Peyer's patch (tissue), 4 donors: Measurements from ENCODE around the gene RPS24. TPM values are rescaled to one million over a fixed set of nuclear protein-coding genes. Genes with fewer than 3 reads are reported as not detected.

Source experiments
- DNase-seq, 3 donors: peaks; one replicate each; pipeline ENCODE4 v3.0.0-alpha.2; 2017 to 2019
- H3K27ac ChIP-seq, 4 donors: fragments of 200-600 bp; sonication (generic); one replicate each; pipeline ENCODE4 v1.5.1; 2016 to 2019
- H3K27me3 ChIP-seq, 2 donors: fragments of 200-600 bp; sonication (generic); one replicate each; pipeline ENCODE4 v1.5.1; 2019
- H3K36me3 ChIP-seq, 3 donors: fragments of 200-600 bp; sonication (generic); one replicate each; pipeline ENCODE4 v1.5.1; 2016 to 2019
- H3K4me1 ChIP-seq, 4 donors: fragments of 200-600 bp; sonication (generic); one replicate each; pipeline ENCODE4 v1.5.1; 2016 to 2019
- H3K4me3 ChIP-seq, 4 donors: fragments of 200-600 bp; sonication (generic); 1 replicate in 3 of 4; 2 replicates in 1 of 4; pipeline ENCODE4 v1.5.1; 2016 to 2019; ENCODE audit warnings: mild to moderate bottlenecking in 1 of 4
- H3K9me3 ChIP-seq, 4 donors: fragments of 200-600 bp; sonication (generic); one replicate each; pipeline ENCODE4 v1.5.1; 2016 to 2019; ENCODE audit warnings: mild to moderate bottlenecking in 1 of 4
- POLR2A ChIP-seq, 2 donors: fragments of 450-650 bp; IDR thresholded peaks; one replicate each; pipeline ENCODE4 v1.5.1; 2017; ENCODE audit warnings: antibody characterized with exemption in 2 of 2, mild to moderate bottlenecking in 2 of 2, moderate library complexity in 2 of 2
- total RNA-seq, 4 donors: library from RNA; depleted of rRNA; stranded (reverse); fragments of >200 nt; gene quantifications; one replicate each; pipeline ENCODE4 v1.1.0, GENCODE V29; 2016
- TF ChIP-seq, protein P1 (sequence below), 6 experiments: fragments of 450-650 bp in 4 of 6; fragments of 200-600 bp in 2 of 6; sonication (generic) in 1 of 6; IDR thresholded peaks; one replicate each; pipeline ENCODE4 v1.5.1; 2017 to 2019; ENCODE audit warnings: antibody characterized with exemption in 6 of 6, mild to moderate bottlenecking in 3 of 6, moderate library complexity in 1 of 6

The RPS24 gene
- total RNA-seq, 4 donors from 2014 or later = 999 to 2,177 (median 1,337) TPM

GRCh38 chr10:78044179-78044578, 10.5 kb downstream of the RPS24 start:
- TF ChIP-seq, protein P1, sequence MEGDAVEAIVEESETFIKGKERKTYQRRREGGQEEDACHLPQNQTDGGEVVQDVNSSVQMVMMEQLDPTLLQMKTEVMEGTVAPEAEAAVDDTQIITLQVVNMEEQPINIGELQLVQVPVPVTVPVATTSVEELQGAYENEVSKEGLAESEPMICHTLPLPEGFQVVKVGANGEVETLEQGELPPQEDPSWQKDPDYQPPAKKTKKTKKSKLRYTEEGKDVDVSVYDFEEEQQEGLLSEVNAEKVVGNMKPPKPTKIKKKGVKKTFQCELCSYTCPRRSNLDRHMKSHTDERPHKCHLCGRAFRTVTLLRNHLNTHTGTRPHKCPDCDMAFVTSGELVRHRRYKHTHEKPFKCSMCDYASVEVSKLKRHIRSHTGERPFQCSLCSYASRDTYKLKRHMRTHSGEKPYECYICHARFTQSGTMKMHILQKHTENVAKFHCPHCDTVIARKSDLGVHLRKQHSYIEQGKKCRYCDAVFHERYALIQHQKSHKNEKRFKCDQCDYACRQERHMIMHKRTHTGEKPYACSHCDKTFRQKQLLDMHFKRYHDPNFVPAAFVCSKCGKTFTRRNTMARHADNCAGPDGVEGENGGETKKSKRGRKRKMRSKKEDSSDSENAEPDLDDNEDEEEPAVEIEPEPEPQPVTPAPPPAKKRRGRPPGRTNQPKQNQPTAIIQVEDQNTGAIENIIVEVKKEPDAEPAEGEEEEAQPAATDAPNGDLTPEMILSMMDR (IDR thresholded peaks at IDR 0.05) = no peak
- no peak for TF ChIP-seq POLR2A (IDR thresholded peaks at IDR 0.05)
- Histone ChIP-seq H3K4me3 (no peak overlapping the region), H3K27ac (no peak overlapping the region), H3K4me1 (peaks cover 0 to 5% (median 0%) of the 10 kb centered on the region in 4 donors), H3K36me3 (peaks cover 0 to 32% (median 0%) of the 10 kb centered on the region in 3 donors), H3K9me3 (no peaks in the 10 kb centered on the region), H3K27me3 (no peaks in the 10 kb centered on the region)
- no peak for DNase-seq

- Histone ChIP-seq H3K4me1 (peaks cover 0 to 5% (median 0%) of the 10 kb centered on the region in 4 donors), H3K4me3 (no peak overlapping the region), H3K36me3 (peaks cover 0 to 27% (median 0%) of the 10 kb centered on the region in 3 donors), H3K27me3 (no peaks in the 10 kb centered on the region), H3K27ac (peak overlapping the region in 1 of 4 donors; percentile 17), H3K9me3 (no peaks in the 10 kb centered on the region)
- no peak for DNase-seq
- no peak for TF ChIP-seq POLR2A (IDR thresholded peaks at IDR 0.05)
- TF ChIP-seq, protein P1 (IDR thresholded peaks at IDR 0.05) = no peak
Observed at GRCh38 chr10:78044699-78045098, 11.0 kb downstream of the RPS24 start.

DNA sequence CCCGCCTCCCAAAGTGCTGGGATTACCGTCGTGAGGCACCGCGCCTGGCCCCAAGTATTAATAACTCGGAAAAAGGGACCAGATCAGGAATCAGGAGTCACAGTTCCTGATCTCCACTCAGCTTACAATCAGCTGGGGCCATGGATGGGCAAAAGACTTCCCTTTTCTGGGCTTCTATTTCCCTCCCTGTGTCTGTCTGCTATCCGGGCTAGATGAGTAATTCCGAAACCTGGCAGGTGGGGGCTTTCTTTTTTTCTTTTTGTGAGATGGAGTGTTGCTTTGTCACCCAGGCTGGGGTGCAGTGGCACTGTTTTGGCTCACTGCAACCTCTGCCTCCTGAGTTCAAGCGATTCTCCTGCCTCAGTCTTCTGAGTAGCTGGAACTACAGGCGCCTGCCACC, 11.6 kb downstream of the RPS24 start:
- no peak for TF ChIP-seq POLR2A (IDR thresholded peaks at IDR 0.05)
- TF ChIP-seq, protein P1 (IDR thresholded peaks at IDR 0.05) = no peak
- peak in 2 of 3 donors; percentile 41 to 59 for DNase-seq
- peaks cover 0 to 21% (median 0%) of the 10 kb centered on the region in 3 donors for H3K36me3 ChIP-seq
- H3K9me3 ChIP-seq = no peaks in the 10 kb centered on the region
- H3K27me3 ChIP-seq = no peaks in the 10 kb centered on the region
- H3K4me1 ChIP-seq = peaks cover 0 to 5% (median 0%) of the 10 kb centered on the region in 4 donors
- peak overlapping the region in 1 of 4 donors; percentile 17 for H3K27ac ChIP-seq
- H3K4me3 ChIP-seq = no peak overlapping the region

- no peaks in the 10 kb centered on the region for H3K9me3 ChIP-seq
- DNase-seq = no peak
- no peaks in the 10 kb centered on the region for H3K27me3 ChIP-seq
- peak overlapping the region in 1 of 4 donors; percentile 17 for H3K27ac ChIP-seq
- TF ChIP-seq, protein P1 (IDR thresholded peaks at IDR 0.05) = no peak
- no peak for TF ChIP-seq POLR2A (IDR thresholded peaks at IDR 0.05)
- H3K4me3 ChIP-seq = no peak overlapping the region
- peaks cover 0 to 15% (median 0%) of the 10 kb centered on the region in 3 donors for H3K36me3 ChIP-seq
- H3K4me1 ChIP-seq = peaks cover 0 to 5% (median 0%) of the 10 kb centered on the region in 4 donors
Observed at GRCh38 chr10:78045856-78046255, 12.2 kb downstream of the RPS24 start.

GRCh38 chr10:78046711-78047269, 13.1 kb downstream of the RPS24 start:
- Histone ChIP-seq H3K27ac (no peak overlapping the region), H3K9me3 (no peaks in the 10 kb centered on the region), H3K4me3 (no peak overlapping the region), H3K36me3 (peaks cover 0 to 6% (median 0%) of the 10 kb centered on the region in 3 donors), H3K27me3 (no peaks in the 10 kb centered on the region), H3K4me1 (peaks cover 0 to 5% (median 0%) of the 10 kb centered on the region in 4 donors)
- TF ChIP-seq POLR2A (IDR thresholded peaks at IDR 0.05) = no peak
- TF ChIP-seq, protein P1 (IDR thresholded peaks at IDR 0.05) = no peak
- no peak for DNase-seq
